ENCODE measurements around the gene RGR.
"Not testable (repeated sequence)": the region's sequence is repeated elsewhere in the genome, so short reads cannot be mapped to it uniquely, and the experiment has no call there.

RGR gene

DNA sequence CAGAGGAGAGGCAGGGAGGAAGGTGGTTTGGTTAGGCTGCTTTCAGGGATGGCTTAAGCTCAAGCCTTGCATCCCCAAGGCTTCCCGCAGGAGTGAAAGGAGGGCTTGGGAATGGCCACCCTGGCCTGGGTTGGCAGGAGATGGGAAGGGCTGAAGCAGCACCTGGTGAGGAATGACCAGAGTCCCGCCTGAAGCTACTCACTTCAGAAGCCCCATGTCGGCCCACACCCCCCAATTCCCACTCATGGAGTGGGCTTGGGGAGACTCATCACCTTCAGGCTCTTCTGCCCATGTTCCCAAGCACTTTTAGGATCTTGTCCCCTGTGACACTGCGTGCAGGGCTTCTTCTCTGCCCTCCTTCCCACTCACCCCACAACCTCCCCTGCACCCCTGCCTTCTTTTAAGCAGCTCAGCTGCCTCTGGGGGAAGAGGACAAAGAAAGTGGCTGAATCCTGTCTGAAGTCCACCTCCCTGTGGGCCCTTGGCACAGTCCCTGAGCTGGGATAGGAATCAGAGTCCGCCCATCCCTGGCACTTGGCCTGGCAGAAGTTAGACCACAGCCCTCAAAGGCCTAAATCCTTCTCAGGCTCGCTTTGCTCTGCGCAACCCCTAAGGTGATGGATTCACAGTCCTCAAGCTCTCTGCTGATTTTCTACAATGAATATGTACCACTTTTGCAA, 16.5 kb downstream of the RGR start:
- no peak for DNase-seq

GRCh38 chr10:84262190-84262956, 17.5 kb downstream of the RGR start:
- no peak for DNase-seq

- no peak for DNase-seq
Observed at GRCh38 chr10:84263716-84264115, 18.9 kb downstream of the RGR start.

- peak; percentile 71 for DNase-seq
Observed at GRCh38 chr10:84264611-84265141, 19.8 kb downstream of the RGR start.

DNA sequence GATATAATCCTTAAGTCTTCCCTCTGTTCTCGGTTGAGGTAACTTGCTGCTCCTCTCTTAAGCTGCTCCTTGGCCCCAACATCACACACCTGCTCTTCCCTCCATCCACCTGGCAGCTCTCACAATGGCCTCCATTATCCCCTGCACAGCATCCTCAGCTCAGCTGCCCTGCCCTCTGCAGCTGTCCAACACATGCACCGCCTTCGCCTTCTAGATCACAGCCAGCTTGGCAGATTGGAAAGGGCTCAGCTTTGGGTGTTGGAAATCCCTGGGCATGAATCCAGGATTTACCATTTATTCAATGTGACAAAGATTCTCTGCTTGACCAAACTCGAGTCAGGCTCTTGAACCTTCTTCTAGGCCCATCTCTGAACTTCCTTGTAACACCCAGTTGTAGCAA, 20.6 kb downstream of the RGR start:
- no peak for DNase-seq

- DNase-seq = peak; percentile 64
Observed at GRCh38 chr10:84267503-84268126, 22.8 kb downstream of the RGR start.

DNA sequence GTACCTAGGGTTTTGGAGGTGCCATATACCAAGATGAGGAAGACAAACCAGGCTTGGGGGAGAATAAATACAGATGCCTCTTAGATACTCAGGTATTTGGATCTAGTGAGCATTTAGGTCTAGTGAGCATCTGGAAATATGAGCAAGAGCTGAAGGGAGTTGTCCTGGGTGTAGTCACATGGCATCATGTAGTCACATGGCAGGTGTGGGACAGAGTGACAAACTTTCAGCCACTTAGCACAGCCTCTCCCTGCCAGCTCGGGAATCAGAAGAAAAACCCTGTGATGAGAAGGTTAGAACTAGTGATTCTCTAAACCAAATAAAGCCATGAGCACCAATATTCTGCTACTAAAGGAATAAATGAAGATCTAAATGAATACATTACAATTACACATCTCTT, 24.3 kb downstream of the RGR start:
- DNase-seq = no peak

- DNase-seq = no peak
Observed at GRCh38 chr10:84269773-84270172, 24.9 kb downstream of the RGR start.

GRCh38 chr10:84270708-84271107, 25.9 kb downstream of the RGR start:
- no peak for DNase-seq

- DNase-seq = not testable (repeated sequence)
Observed at GRCh38 chr10:84279876-84280475, 35.1 kb downstream of the RGR start.

DNA sequence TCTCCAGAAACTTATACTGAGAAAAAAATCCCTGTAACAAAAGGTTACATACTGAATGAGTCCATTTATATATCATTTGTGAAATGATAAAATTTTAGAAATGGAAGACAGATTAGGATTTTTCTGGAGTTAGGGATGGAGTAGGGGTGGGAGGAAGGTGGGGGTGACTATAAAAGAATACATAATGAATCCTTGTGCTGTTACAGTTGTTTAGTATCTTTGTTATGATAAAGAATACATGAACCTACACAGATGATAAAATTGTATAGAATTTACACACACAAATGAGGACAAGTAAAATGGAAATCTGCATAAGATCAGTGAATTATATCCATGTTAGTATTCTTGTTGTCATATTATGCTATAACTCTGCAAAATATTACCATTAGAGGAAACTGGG, 41.8 kb downstream of the RGR start:
- no peak for DNase-seq

GRCh38 chr10:84288151-84288550, 43.3 kb downstream of the RGR start:
- DNase-seq = no peak

- no peak for DNase-seq
Observed at GRCh38 chr10:84289521-84290200, 44.8 kb downstream of the RGR start.

DNA sequence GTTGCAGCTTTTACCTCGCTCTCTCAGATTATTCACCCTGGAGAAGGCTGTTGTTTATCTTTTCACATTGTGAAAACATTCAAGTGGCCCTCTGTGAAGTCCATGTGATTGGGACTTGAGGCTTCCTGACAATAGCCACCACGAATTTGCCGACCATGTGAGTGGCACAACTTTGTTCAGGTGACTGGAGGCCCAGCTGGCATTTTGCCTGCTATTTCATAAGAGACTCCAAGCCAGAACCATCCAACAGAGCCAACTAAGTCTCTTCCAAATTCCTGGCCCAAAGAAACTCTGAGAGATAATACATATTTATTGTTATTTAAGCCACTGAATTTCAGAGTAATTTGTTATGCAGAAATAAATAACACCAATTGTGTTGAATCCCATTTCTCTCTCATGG, 45.4 kb downstream of the RGR start:
- no peak for DNase-seq

DNA sequence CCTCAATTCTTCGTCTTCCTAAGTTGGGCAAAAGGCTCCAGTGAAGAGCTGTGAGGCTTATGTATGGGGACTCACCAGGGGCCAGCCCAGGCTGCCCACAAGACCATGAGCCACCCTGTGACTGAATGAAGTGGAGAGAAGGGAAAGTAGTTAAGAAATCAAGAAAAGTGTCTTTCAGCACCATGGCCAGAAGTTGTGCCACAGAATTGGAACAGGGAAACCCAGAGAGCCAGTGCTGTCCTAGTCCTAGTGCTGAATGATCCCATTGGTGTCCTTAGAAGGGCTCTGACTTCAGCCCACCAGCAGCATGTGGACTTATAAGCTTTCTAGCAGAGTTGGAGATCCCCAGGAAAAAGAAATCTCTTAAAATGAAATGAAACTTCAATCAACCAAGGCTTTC, 46.5 kb downstream of the RGR start:
- no peak for DNase-seq

DNA sequence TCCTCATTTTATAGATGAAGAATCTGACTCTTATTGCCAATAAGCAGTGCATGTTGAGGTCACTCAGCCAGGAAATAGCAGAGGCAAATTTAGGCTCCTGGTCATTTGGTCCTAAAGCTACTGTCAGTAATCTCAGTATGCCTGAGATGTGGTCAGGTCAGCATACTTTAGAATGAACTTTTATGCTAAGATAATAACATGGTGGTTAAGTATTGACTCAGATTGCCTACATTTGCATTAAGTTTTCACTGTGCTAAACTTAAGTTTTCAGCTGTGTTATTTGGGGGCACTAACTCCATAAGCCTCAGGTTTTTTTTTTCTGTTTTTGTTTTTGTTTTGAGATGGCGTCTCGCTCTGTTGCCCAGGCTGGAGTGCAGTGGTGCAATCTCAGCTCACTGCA, 47.6 kb downstream of the RGR start:
- DNase-seq = no peak

- no peak for DNase-seq
Observed at GRCh38 chr10:84293171-84293570, 48.3 kb downstream of the RGR start.

- DNase-seq = no peak
Observed at GRCh38 chr10:84293574-84294016, 48.7 kb downstream of the RGR start.

- DNase-seq = no peak
Observed at GRCh38 chr10:84294766-84295447, 50.1 kb downstream of the RGR start.

GRCh38 chr10:84296091-84296981, 51.5 kb downstream of the RGR start:
- DNase-seq = no peak

GRCh38 chr10:84298057-84298456, 53.2 kb downstream of the RGR start:
- no peak for DNase-seq
